HepG2 (cell line): Measurements from ENCODE around the gene ORC3. TPM values are rescaled to one million over a fixed set of nuclear protein-coding genes. Genes with fewer than 3 reads are reported as not detected.

Experiments
- E2F5 ChIP-seq: sonication (generic); formaldehyde crosslinking; conservative IDR thresholded peaks from 2 replicates; pipeline ENCODE4 v1.4.0; 2020; ENCODE audit warnings: missing genetic modification reagents
- FOXO4 ChIP-seq: sonication (generic); formaldehyde crosslinking; conservative IDR thresholded peaks from 2 replicates; pipeline ENCODE4 v1.8.1; 2023; ENCODE audit warnings: missing genetic modification reagents
- KIAA2018 ChIP-seq: sonication (generic); formaldehyde crosslinking; IDR thresholded peaks from 2 replicates; pipeline ENCODE4 v1.5.0; 2020; ENCODE audit warnings: mild to moderate bottlenecking, missing genetic modification reagents, borderline replicate concordance
- PRMT3 ChIP-seq: sonication (generic); formaldehyde crosslinking; IDR thresholded peaks from 2 replicates; pipeline ENCODE4 v1.8.1; 2022; ENCODE audit warnings: low read depth, mild to moderate bottlenecking, moderate library complexity, missing genetic modification reagents, borderline replicate concordance
- ZBTB33 ChIP-seq: sonication (generic); formaldehyde crosslinking; IDR thresholded peaks from 2 replicates; pipeline ENCODE4 v1.4.0; 2020; ENCODE audit warnings: missing genetic modification reagents
- ZMAT5 ChIP-seq: sonication (generic); formaldehyde crosslinking; IDR thresholded peaks from 2 replicates; pipeline ENCODE4 v1.5.0; 2020; ENCODE audit warnings: mild to moderate bottlenecking, low read depth, missing genetic modification reagents, borderline replicate concordance
- ZNF12 ChIP-seq: sonication (generic); formaldehyde crosslinking; IDR thresholded peaks from 2 replicates; pipeline ENCODE4 v1.5.0; 2020; ENCODE audit warnings: missing genetic modification reagents
- polyA plus RNA-seq, 8 experiments: library from polyadenylated mRNA; depleted of rRNA in 3 of 8; stranded (reverse) in 7 of 8; unstranded in 1 of 8; fragments of >200 nt; fragmentation: Illumina TruSeq in 4 of 8; extraction: Trizol in 4 of 8; gene quantifications; 2 replicates each; pipeline versions ENCODE4 v1.2.1 to v1.2.3, GENCODE V29; 2011 to 2016; ENCODE audit warnings: low read depth in 4 of 8, missing spikeins in 1 of 8, mixed read lengths in 1 of 8; ENCODE audit not compliant: insufficient read depth in 1 of 8
- total RNA-seq, 5 experiments: library from RNA; depleted of rRNA; stranded (reverse); fragments of >200 nt; fragmentation: Illumina TruSeq; extraction: Trizol; gene quantifications; 2 replicates each; pipeline ENCODE4 v1.2.3, GENCODE V29; 2016; ENCODE audit warnings: low read depth in 1 of 5

ORC3 gene
- total and polyA plus RNA-seq, 2 of the 13 experiments (the other 11 are each of a cell fraction or from before 2014, with no cell fraction given), result 21.8 to 43.5 TPM

GRCh38 chr6:87701676-87702588 lies 112.0 kb downstream of the ORC3 start, which contains the start of gene AKIRIN2 (continued):
- TF ChIP-seq E2F5, result peak; percentile 73; the same call in 1 of the 2 replicates
- TF ChIP-seq ZBTB33, result no peak
- TF ChIP-seq PRMT3, result no peak
- TF ChIP-seq ZMAT5, result no peak
- no peak for TF ChIP-seq KIAA2018
- no peak for TF ChIP-seq ZNF12 (CRISPR knock-in tag)
- no peak for TF ChIP-seq FOXO4 (CRISPR knock-in tag)
